ENCODE measurements around the gene ARHGEF5.
"Not testable (repeated sequence)": the region's sequence is repeated elsewhere in the genome, so short reads cannot be mapped to it uniquely, and the experiment has no call there.

The ARHGEF5 gene

DNA sequence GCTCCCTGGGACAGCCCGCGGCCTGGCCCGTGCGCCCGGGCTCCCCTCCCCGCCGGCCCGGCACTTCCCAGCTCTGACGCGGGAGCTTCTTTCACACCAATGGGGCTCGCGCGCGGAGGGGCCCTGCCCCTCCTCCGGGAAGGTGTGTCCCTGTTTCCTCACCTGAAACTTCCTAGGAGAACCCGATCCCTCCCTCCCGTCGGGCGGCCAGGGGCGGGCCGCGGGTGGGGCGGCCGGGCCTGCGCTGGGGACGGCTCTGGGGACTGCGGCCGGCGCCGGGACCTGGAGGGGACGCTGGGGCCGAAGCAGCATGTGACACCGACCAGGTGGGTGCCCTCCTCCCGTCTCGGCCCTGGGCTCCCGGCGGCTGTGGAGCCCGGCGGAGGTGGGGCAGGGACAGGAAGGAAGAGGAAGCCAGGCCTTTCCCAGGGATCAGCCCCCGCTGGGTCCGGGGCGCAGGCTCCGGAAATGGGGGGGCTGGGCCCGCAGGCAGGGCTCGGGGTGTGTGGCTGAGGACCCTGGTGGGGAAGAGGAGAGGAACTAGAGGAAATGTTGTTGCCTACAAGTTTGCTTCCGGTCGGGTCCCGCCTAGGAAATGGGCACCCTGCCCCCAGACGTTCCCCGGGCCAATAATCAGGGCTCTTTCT lies at the start of gene ARHGEF5:
ARHGEF5 (plus strand) TSS at position 227 of the 647 bp plus-strand sequence. CDS start 7,268 bp downstream, outside the sequence.
- not testable (repeated sequence) for DNase-seq (ENCODE audit: low read depth)

DNA sequence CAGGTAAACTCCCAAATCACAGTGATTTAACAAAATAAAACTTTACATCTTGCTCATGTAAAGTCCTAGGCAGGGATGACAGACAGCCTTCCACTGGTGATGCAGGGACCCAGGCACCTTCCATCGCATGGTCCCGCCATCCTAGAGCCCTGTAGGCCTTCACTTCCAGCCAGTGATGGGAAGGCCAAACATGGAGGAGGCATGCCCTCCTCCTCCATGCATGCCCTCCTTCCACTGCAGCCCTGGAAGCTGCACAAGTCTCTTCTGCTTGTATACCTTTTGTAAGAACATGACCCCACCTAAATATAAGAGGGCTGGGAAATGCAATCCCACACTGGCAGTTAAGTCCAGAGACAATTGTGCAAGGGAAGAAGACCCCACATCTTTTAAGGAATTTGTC lies 45.5 kb upstream of the ARHGEF5 start:
- DNase-seq (ENCODE audit: low read depth), result not testable (repeated sequence)

DNA sequence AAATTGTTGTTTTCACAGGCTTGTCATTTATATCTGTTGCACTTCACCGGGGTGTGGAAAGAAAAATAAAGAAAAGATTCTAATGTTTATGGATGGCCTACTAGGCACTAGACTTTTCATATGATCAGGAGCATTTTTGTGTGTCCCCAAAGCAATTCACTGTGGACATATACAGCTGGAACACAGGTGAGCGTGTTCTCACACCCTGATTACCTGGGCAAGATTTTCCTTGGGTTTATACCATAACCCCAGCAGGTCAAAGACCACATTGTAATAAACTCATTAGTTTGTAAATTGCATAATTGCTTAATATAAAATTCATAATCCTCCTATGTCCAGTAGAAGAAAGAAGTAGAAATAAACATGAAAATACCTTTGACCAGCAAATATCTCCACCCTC lies 44.0 kb upstream of the ARHGEF5 start:
- not testable (repeated sequence) for DNase-seq (ENCODE audit: low read depth)

DNA sequence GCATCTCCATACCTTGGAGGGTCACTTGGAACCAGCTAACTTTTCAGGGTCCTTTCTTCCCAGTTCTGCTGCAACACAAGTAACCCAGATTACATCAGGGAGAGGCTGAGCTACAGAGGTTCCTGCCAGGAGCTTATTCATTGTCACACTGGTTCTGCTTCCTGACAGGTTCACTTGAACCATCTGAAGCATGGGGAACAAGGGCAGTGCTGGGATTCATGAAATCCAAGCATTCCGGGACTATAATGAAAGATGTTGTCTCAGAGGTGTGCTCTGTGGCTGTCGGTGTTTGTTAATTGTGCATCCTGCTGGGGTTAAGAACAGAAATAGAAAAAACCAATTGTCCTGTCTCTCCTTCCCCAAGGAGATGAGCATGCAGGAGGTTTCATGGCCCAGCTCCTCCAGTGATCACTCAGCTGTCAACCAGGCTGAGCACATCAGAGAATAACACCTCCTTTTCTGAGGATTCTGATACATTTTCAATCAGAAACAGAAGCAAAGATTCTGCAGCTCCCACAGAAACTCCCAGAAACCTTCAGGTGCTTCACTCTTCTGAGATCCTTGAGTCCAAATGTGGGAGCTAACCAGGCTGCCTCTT lies 43.2 kb upstream of the ARHGEF5 start, which contains the start of gene OR2A1:
OR2A1 (plus strand) TSS at position 548 of the 598 bp plus-strand sequence. CDS start 5,706 bp downstream, outside the sequence.
- DNase-seq (ENCODE audit: low read depth), result not testable (repeated sequence)

DNA sequence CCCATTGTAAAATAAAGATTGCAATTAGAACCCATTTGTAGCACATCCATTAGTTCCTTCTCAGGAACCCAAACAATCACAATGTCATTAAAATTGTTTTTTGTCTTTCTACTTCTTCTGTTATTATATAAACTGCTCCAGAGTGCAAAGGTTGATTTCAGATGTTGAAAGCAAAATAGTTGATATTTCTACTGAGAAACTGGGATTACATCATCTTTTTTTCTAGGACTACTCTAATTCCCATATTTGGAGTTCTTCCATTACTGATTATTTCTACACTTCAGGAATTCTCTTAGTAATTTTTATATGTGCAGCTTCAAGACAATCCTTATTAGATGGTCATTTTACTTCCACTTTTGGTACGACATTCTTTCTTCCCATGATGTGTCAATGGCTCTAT lies 37.7 kb upstream of the ARHGEF5 start:
- DNase-seq (ENCODE audit: low read depth), result not testable (repeated sequence)

DNA sequence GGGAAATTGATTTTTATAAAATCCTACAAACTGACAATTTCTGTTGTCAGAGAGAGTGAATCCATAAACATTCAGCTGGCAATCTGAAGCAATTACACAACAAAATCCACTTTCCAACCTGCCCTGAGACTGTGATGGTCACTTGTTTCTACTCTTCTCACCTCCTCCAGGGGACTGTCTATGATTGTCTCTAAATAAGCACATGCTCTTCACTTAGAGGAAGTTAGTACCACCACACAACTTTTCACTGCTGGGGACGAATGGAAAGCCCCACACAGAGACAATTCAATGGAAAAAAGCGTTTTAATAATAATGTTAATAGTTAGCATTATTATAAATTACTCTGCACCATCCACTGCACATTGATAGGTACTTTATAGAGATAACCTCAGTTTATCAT lies 35.7 kb upstream of the ARHGEF5 start:
- not testable (repeated sequence) for DNase-seq (ENCODE audit: low read depth)

DNA sequence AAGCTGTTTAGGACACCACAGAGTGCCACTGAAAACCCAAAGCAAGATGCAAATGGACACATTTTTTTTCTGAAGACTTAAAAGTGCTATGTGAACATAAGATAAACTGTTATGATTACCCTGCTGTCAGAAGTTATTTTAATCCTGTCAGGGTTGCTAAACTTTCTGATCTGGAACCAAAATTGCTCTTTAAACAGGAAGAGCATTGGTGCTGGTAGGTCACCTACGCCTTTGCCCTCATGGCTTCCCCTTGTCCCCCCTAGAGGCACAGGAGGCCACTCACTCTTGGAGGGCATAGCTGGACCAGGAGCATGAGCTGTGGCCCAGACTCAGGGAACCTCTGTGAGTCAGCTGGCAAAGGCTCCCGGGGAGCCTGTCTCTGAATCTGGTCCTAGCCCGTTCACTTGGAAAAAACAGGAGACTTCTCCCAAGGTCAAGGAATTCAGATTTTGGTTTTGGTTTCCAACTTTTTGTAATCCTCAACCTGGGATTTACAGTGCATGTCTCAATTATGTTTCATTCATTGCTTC lies 33.5 kb upstream of the ARHGEF5 start:
- not testable (repeated sequence) for DNase-seq (ENCODE audit: low read depth)

DNA sequence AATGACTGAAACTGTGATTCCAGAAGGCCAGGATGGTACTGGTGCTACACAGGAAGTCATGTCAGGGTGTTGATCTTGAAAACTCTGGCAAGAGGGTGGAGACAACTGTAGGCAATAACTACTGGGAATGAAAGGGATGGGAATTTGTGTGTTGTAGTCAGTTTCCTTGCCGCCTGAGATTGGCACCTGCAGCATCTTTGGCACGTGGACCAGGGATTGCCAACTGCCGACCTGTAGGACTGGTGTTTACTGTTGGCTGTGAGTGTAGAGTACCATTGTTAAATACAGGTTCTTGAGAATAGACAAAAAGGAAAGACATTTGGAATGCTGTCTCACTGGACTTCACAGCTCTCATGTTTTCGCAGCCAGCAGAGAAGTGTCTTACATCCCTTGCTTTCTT lies 31.8 kb upstream of the ARHGEF5 start:
- DNase-seq (ENCODE audit: low read depth), result not testable (repeated sequence)

DNA sequence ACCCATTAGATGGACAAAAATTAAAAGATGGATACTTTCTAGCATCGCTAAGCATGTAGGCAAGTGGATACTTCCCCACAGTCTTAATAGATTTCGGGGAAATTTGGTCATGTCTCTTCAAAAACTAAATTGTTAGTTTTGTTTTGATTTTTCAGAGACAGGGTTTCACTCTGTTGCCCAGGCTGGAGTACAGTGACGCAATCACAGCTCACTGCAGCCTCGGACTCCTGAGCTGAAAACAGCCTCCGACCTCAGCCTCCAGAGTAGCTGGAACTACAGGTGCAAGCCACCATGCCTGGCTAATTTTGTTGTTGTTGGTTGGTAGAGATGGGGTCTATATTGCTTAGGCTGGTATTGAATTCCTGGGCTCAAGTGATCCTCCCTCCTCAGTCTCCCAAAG lies 29.3 kb upstream of the ARHGEF5 start:
- DNase-seq (ENCODE audit: low read depth), result not testable (repeated sequence)

DNA sequence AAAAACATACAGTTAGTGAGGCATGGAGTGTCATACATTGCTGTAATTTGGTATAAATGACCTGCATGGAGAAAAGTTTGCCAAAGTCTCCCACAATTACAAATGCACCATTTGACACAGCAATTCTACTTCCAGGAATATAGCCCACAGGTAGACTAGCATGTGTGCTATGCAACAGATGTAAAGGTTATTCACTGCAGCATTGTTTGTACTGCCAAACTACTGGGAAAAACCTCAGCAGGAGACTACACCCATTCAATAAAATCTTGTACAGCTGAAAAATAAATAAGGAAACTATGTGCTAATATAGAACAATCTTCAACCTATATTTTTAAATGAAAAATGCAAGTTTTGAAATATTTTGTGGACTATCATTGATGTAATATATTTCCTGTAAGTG lies 25.2 kb upstream of the ARHGEF5 start:
- not testable (repeated sequence) for DNase-seq (ENCODE audit: low read depth)

DNA sequence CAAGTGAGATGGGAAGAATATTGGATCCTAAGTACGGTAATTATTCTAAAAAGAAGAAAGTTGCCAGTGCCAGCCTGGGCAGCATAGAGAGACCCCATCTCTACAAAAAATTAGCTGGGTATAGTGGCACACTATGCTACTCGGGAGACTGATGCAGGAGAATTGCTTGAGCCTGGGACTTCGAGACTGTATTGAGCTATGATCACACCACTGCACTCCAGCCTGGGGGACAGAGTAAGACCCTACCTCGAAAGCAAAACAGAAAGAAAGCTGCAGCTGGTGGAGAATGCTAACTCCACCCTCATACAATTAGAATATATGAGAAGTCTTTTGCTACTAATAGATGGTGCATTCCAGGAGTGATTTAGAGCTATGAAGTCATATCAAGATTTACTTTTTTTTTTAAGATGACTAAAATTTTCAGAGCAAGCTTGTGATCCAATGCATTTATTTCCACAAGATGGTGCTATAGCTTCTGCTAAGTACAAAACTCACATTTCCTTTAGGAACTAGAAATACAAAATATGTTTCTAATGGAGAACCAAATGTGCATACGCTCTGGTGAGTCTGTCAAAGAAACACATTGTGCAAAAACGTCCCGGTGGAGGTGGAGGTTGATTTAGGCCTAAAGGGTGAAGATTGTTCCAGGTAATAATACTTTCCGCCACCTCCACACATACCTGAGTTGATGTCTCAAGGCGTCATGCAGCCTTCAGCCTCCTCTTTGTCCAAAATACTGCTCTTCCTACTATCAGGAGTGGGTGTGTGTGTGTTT lies 23.8 kb upstream of the ARHGEF5 start:
- DNase-seq (ENCODE audit: low read depth), result not testable (repeated sequence)

DNA sequence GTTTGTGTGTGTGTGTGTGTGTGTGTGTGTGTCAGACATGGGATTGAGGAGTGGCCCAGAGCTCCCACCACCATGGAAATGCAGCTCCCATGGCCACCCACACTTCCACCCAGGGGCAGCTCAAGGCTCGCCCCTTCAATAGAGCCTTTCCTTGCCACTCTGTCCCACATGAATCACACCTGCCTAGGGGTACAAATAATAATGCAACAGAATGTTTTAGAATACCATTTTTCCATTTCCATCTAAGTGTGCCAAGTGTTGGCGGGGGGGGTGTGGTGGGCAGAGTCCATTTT lies 23.3 kb upstream of the ARHGEF5 start:
- not testable (repeated sequence) for DNase-seq (ENCODE audit: low read depth)

DNA sequence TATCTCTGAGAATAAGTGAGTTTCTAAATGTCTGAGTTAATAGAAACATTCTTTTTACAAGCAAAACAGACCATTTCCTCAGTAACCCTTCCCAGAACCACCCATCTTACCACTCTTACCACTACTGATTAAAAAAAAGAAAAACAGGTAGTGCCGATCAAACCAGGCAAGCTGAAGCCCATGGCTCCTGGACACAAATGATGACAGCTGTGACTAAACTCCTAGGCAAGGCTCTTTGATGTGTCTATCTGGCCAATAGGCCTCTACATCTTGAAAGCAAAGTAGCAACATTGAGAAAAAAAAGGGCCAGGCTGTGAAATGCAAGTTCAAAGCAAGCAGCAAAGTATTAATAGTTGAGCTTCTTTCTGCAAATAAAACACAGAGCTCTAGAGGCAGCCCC lies 6.6 kb upstream of the ARHGEF5 start:
- DNase-seq (ENCODE audit: low read depth), result not testable (repeated sequence)

DNA sequence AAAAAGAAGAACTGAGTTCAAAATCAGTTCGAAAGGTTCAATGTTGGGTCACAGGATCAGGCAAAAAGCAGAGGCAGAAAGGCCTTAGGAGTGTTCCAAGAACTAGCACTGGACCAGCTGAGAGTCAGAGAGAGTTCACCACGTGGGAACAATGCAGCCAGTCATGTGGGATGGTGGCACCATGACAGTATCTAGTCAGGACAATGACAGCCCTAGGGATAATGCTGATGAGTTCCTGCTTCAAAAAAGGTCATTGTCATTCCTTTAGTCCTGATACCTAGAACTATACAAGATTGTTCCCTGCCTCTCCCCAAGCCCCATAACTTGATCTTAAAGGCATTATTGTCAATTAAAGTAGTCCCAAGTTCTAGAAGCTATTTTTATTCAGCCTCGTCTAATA lies 3.5 kb upstream of the ARHGEF5 start:
- not testable (repeated sequence) for DNase-seq (ENCODE audit: low read depth)

DNA sequence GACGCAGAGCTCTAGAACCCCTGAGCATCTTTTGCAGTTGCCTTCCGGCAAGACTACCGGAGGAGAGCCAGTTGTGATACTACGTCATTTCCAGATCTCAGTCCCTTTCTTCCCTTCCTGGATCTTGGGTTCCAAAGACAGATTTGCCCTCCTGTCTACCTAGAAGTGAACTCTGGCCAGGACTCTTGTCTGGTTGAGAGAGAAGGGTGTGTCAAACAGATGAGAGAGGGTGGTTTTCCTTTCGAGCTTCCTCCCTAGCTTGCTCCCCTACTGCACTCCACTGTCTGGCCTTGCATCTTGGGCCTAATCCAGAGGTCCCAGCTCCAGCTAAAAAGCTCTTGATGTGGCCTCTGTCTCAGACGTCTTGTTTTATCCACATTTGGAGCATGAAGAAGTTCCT lies 983 bp downstream of the ARHGEF5 start:
- not testable (repeated sequence) for DNase-seq (ENCODE audit: low read depth)

DNA sequence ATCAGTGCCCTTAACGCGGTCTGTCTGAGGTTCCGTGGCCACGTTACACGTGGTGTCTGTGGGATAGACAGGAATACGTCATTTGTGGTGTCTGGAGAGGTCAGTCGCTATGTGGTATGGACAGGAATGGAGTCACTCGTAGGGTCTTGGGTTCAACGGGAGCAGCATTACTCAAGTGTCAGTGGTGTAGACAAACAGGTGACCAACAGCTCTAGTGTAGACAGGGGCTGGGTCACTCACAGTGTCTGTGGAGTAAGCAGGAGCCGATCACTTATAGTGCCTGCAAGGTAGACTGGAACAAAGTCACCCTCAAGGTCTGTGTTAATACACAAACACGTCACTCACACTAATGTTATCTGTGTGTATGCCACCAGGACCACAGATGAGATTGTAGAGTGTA lies 1.7 kb downstream of the ARHGEF5 start:
- DNase-seq (ENCODE audit: low read depth), result not testable (repeated sequence)

DNA sequence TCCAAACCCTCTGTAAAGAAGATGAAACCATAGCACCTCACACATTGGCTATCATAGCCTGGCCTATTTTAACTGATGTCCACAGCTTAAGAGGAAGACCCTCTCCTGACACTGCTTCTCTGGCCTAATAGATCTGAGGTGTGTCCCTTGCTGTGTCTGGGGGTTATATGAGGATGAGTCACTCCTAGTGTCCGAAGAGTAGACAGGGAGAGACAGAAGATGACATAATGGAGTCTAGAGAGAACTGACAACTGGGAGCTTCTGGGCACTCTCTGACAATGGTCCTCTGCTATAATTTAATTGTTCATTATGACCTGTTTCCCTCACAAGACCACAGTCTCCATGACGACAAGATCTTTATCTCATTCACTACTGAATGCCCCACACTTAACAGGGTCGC lies 6.9 kb downstream of the ARHGEF5 start:
- not testable (repeated sequence) for DNase-seq (ENCODE audit: low read depth)

DNA sequence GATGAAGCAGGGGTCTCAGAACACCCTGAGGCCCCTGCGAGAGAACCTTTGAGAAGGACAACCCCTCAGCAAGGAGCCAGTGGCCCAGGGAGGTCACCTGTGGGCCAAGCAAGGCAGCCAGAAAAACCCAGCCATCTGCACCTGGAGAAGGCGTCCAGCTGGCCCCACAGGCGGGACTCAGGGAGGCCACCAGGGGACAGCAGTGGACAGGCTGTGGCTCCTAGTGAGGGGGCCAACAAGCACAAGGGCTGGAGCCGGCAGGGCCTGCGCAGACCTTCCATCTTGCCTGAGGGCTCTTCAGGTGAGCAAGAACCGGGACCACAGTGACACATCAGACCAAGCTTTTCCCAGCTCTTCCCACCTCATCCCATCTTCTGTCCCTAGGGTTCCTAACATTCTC lies 10.3 kb downstream of the ARHGEF5 start:
- not testable (repeated sequence) for DNase-seq (ENCODE audit: low read depth)

DNA sequence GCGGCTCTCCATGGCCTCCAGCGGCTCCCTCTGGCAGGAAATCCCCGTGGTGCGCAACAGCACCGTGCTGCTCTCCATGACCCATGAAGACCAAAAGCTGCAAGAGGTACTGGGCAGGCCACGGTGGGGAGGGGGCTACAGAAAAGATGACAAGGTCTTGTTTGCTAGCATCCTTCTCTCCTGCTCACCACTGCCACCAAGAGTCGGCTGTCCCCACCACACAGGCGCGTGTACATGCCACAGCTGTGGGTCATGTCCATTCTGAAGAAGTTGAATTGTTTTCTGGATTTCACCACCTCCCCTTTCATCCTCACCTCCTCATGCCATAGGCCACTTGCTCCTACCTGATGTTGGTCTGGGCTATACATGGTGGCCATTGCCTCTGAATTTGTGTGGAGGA lies 12.0 kb downstream of the ARHGEF5 start:
- not testable (repeated sequence) for DNase-seq (ENCODE audit: low read depth)

DNA sequence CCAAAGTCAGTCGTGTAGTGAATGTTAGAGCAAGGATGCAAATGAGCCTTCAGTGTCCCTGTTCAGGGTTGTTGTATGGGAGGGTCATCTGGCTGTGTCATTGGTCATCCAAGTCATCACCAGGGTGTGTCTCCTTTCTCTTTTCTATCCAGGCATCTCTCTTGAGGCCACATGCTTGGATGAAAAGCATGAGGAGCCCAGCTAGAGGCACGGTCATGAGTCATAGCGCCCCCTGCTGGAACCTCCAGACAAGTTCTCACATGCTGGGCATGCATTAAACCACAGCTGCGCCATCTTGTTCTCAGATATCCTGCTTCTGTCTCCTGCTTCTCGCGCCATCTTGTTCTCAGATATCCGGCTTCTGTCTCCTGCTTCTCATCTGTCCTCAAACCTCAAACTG lies 14.0 kb downstream of the ARHGEF5 start:
- not testable (repeated sequence) for DNase-seq (ENCODE audit: low read depth)

DNA sequence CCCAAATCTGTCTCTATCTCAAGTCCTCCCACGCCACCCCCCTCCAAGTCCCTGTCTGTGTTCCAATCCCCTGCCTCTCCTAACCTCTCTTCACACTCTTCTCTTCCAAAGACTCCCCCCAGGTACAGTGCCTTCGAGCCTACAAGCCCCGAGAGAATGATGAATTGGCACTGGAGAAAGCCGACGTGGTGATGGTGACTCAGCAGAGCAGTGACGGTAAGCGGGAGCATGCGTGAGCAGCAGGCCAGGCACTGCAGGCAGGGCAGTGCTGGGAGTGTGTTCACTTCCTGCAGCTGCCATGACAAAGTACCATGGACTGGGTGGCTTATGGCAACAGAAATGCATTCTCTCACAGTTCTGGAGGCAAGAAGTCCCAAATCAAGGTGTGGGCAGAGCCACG lies 23.4 kb downstream of the ARHGEF5 start:
- no peak for DNase-seq (ENCODE audit: low read depth)

DNA sequence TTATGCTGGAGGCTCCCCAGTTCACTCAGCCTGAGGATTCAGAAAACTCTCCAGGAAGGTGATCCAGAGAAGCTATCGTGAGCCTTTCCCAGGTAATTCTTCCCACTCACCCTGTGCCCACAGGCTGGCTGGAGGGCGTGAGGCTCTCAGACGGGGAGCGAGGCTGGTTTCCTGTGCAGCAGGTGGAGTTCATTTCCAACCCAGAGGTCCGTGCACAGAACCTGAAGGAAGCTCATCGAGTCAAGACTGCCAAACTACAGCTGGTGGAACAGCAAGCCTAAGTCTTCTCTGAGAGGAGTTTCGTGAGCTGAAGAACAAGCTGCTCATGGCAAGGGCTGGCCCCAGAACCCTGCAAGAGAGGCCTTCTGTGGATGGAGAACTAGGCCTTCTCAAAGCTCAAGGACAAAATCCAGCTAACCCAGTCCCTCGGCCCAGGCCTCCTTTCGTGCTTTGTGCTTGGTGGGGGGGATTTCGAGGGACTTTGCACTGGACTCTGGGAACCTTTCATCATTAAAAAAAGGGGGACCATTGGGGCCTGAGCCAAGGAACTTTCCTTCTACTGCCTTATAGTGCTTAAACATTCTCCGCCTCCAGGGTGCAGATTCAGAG lies 24.7 kb downstream of the ARHGEF5 start:
- DNase-seq (ENCODE audit: low read depth), result no peak

Measured in stimulated activated CD8-positive, alpha-beta memory T cell treated with anti-CD3 and anti-CD28 coated beads, Interleukin-15, amount 100 ng/mL, for 1 hour (primary cell).